Measurements from ENCODE around the gene MEIS2.
"Not testable (repeated sequence)": the region's sequence is repeated elsewhere in the genome, so short reads cannot be mapped to it uniquely, and the experiment has no call there.

Gene MEIS2

GRCh38 chr15:37009288-37009687 is 91.1 kb downstream of the MEIS2 start:
- DNase-seq (ENCODE audit: low read depth, low spot score), result no peak

GRCh38 chr15:37008205-37008604 is 92.1 kb downstream of the MEIS2 start:
- no peak for DNase-seq (ENCODE audit: low read depth, low spot score)

GRCh38 chr15:37007301-37007700 is 93.0 kb downstream of the MEIS2 start:
- peak; percentile 32 for DNase-seq (ENCODE audit: low read depth, low spot score)

- DNase-seq (ENCODE audit: low read depth, low spot score), result no peak
Measured at GRCh38 chr15:37004981-37005735, 95.2 kb downstream of the MEIS2 start.

DNA sequence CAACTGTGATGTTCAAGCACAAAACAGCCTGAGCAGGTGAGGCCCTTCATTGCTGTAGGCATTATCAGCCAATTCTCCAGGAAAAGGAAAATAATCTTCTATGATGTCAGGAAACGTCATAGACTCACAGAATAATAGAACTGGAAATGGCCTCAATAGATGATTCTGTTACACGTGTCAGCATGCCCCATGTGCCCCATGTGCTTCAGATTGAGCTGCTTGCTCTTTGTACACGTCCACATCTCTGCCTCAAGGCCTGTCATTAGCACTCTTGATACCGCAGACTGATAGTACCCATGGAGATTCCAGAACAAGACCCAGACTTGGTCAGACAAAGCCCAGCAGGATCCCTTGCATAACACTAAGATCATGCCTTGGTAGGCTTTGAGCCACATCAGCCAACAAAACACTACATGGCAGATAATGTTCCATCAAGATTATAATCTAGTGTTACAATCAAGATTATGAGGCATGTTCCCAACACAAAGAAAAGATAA is 95.9 kb downstream of the MEIS2 start:
- DNase-seq (ENCODE audit: low read depth, low spot score), result no peak

DNA sequence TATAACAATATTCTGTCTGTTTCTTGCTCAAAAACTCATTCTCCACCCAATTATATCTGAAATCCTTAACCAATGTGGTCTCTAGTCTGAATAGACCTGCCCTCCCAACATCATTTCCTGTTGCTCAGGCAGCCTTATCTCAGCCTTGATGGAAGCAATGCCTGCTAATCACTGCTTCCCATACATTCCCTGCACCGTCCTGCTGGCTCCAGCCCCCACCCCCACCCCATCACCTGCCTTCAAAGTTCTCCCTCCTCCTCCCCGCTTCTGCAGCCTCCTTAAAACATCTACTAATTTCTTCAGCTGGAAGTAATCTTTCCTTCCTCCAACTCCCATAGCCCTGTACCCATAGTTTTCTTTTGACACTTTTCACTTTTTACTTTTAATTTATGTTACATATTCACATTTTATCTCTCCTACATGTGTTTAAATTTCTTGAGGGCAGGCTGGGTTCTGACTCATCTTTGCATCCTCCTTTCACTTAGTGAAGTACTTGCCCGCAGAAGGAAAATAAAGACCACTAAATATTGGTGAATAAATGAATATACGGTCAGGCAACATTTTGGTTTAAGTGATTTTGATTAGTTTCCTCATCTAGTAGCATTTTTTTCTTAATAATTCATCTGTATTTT is 98.2 kb downstream of the MEIS2 start:
- DNase-seq (ENCODE audit: low read depth, low spot score), result no peak

- no peak for DNase-seq (ENCODE audit: low read depth, low spot score)
Measured at GRCh38 chr15:37001417-37001816, 98.9 kb downstream of the MEIS2 start.

DNA sequence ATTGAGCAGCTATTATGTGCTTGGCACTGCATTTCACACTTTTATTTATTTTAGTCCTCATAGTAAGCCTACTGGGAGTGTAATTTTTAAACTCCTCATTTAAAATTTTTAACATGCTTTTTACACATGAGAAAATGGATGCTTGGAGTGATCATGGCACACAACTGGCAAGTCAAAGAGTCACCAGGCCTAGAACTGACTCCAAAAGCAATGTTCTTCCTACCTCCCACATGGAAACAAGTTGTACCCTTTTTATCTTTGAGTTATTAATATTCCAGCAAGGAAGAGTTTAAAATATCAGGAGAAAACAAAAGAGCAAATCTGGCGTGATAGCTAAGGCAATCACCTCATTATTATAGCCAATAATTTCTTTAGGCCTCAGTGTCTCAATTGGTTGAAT is 100.6 kb downstream of the MEIS2 start:
- DNase-seq (ENCODE audit: low read depth, low spot score), result no peak

DNA sequence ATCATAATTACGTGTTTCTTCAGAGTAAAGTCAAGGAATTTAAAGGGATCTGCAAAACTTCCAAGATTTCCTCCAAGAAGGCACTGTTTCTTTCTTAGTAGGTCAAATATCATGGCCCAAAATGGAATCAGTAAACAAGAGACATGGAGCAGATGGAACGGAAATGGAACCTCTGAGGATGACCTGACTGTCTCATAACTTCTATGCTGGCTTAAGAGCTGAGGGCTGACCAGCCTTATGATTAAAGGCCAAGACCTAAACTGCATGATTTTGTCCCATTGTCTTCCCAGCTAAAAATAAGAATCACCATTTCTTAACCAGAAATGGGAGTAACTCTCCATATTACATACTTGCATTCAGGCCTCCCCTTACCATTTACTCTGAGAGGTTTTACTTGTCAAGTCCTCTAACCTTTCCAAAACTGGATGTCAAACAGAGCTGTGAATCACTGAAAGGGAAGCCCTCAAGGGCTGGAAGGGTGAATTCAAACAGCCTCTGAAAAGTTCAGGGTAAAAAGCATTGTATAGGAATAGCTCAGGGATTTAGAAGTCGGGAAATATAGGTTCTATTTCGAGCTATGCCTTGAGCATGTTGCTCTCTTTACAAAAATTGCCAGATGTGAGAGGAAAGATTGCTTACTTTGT is 103.7 kb downstream of the MEIS2 start:
- DNase-seq (ENCODE audit: low read depth, low spot score), result peak; percentile 21

DNA sequence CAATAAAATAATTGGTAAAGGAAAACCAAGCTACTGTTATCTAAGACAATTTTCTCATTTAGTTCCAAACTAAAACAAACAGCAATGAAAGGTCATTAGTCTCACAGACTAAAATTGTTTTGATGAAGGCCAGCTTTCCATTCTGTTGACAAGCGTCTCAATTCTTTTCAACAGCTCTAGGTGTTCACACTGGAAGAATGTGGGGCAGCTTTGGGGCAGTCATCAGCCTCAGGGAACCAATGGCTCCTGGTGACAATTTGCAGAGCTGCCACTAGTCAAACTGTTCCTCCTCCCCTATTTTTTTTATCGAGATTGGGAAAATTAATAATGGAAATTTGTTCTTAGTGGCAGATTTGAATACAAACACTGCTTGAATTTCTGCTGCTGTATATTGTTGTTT is 104.2 kb downstream of the MEIS2 start:
- peak; percentile 47 for DNase-seq (ENCODE audit: low read depth, low spot score)

GRCh38 chr15:36994790-36995189 is 105.6 kb downstream of the MEIS2 start:
- DNase-seq (ENCODE audit: low read depth, low spot score), result no peak

- DNase-seq (ENCODE audit: low read depth, low spot score), result no peak
Measured at GRCh38 chr15:36992454-36992853, 107.9 kb downstream of the MEIS2 start.

GRCh38 chr15:36988947-36989346 is 111.4 kb downstream of the MEIS2 start:
- DNase-seq (ENCODE audit: low read depth, low spot score), result no peak

- no peak for DNase-seq (ENCODE audit: low read depth, low spot score)
Measured at GRCh38 chr15:36982430-36982829, 117.9 kb downstream of the MEIS2 start.

DNA sequence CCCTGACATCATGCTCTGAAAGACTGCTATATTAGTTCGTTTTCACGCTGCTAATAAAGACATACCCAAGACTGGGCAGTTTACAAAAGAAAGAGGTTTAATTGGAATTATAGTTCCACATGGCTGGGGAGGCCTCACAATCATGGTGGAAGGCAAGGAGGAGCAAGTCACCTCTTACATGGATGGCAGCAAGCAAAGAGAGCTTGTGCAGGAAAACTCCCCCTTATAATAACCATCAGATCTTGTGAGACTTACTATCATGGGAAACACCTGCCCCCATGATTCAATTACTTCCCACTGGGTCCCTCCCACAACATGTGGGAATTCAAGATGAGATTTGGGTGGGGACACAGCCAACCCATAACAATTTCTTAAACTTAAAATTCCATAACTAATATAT is 120.1 kb downstream of the MEIS2 start:
- not testable (repeated sequence) for DNase-seq (ENCODE audit: low read depth, low spot score)

DNA sequence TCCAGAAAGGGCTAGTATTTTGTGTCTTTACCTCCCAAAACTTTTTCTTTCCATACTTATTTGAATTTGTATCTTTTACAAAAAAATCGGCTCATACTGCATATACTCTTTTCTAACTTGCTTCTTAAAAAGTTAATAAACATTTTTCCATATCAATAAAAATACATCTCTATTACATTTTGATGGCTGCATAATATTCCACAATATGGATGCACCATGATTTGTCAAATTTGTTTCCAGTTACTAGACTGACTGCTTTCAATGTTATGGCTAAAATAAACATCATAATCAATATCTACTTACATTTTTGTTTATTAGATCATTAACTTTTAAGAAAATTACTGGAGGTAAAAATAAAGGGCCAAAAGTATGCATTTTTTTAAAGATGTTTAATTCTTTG is 121.7 kb downstream of the MEIS2 start:
- DNase-seq (ENCODE audit: low read depth, low spot score), result no peak

GRCh38 chr15:36978126-36978525 is 122.2 kb downstream of the MEIS2 start:
- DNase-seq (ENCODE audit: low read depth, low spot score), result peak; percentile 6

DNA sequence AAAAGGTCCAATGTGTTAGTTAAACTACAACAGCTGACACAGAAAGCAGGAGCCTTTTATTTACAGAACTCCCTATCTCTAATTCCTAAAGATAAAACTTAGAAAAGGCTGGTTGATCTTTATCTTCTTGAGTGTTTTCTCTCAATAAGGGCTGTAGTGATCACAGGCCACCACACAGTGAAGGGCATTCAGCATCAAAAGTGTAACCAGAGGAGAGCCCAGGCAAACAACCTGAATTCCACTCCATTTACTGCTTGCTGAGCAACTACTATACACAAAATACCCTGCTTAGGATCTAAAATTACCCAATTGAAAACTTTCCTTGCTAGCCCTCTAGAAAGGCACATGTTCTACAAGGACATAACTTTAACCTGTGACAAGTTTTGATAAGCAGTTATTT is 122.7 kb downstream of the MEIS2 start:
- peak; percentile 27 for DNase-seq (ENCODE audit: low read depth, low spot score)

GRCh38 chr15:36972704-36973103 is 127.6 kb downstream of the MEIS2 start:
- no peak for DNase-seq (ENCODE audit: low read depth, low spot score)

- no peak for DNase-seq (ENCODE audit: low read depth, low spot score)
Measured at GRCh38 chr15:36970522-36970921, 129.8 kb downstream of the MEIS2 start.

DNA sequence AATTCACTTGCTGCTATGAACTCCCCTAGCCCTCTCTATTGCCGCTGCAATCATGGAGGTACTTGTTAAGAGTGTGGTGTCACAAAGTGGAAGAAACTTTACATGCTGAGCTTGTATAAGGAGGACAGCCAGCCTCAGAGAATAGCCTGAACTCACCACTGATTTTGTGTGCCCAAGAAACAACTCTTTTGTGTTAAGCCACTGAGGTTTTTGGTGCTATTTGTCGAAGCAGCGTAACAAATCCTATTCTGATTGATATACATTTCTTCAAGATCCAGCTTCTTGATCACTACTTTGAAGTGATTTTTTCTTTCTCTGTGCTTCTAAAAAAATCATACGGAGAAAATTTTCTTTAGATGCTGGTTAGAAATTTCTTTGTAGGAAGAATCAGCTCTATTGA is 132.4 kb downstream of the MEIS2 start:
- DNase-seq (ENCODE audit: low read depth, low spot score), result no peak

GRCh38 chr15:36966708-36967107 is 133.6 kb downstream of the MEIS2 start:
- DNase-seq (ENCODE audit: low read depth, low spot score), result no peak

Data from ELF-1 (cell line).